Measurements from ENCODE around the gene ZMYND11. TPM values are rescaled to one million over a fixed set of nuclear protein-coding genes. Genes with fewer than 3 reads are reported as not detected.

ZMYND11 gene
- polyA plus RNA-seq, 1 of the 3 experiments (the other 2 are of a cell fraction): 33.1 TPM

DNA sequence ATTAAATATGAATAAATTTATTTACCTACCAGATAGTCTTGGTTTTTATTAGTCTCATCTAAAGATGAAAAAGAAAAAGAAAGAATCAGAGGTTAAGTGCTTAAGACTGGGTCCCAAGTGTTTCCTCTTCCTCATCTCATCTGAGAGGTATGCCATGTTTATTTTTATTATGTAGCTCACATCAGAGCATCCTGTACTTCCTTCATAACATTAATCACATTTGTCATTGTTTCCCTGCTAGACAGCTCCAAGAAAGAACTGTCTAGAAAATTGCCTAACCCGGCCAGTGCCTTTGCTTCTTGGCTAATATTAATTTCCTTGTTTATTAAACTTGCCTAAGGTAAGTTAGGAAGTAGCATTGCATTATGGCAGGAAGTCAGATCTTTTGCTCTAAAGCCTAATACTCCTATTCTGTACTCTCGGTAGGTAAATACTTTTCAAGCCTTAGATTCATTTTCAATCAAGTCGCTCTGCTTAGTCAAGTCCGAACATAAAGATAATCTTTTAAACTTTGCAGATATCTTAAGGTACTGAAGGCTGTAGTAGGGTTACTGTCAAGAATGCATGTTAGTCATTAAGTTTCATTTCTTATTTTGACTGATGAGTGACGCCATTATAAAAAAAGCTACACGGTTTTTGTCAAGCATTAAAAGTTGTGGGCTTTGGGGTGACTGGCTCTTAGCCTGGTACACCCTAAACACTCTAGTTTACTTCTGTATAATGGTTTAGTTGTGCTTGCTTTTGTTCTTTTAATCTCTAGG is 47.4 kb downstream of the ZMYND11 start (continued):
- TF ChIP-seq, protein P1, sequence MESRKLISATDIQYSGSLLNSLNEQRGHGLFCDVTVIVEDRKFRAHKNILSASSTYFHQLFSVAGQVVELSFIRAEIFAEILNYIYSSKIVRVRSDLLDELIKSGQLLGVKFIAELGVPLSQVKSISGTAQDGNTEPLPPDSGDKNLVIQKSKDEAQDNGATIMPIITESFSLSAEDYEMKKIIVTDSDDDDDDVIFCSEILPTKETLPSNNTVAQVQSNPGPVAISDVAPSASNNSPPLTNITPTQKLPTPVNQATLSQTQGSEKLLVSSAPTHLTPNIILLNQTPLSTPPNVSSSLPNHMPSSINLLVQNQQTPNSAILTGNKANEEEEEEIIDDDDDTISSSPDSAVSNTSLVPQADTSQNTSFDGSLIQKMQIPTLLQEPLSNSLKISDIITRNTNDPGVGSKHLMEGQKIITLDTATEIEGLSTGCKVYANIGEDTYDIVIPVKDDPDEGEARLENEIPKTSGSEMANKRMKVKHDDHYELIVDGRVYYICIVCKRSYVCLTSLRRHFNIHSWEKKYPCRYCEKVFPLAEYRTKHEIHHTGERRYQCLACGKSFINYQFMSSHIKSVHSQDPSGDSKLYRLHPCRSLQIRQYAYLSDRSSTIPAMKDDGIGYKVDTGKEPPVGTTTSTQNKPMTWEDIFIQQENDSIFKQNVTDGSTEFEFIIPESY (IDR thresholded peaks at IDR 0.05; ENCODE audit: borderline replicate concordance, low read depth): no peak
- no peak for TF ChIP-seq TEAD4 (IDR thresholded peaks at IDR 0.05; ENCODE audit: borderline replicate concordance, insufficient read depth)
- no peak for TF ChIP-seq FOSL2 (IDR thresholded peaks at IDR 0.05; ENCODE audit: borderline replicate concordance, low read depth)
- TF ChIP-seq NFIC (IDR thresholded peaks at IDR 0.05; ENCODE audit: borderline replicate concordance): no peak
- no peak for TF ChIP-seq TCF12 (IDR thresholded peaks at IDR 0.05)
- TF ChIP-seq CHD2 (IDR thresholded peaks at IDR 0.05; ENCODE audit: low read length, partially characterized antibody): no peak
- TF ChIP-seq FOXJ3 (CRISPR knock-in tag; IDR thresholded peaks at IDR 0.05): no peak

DNA sequence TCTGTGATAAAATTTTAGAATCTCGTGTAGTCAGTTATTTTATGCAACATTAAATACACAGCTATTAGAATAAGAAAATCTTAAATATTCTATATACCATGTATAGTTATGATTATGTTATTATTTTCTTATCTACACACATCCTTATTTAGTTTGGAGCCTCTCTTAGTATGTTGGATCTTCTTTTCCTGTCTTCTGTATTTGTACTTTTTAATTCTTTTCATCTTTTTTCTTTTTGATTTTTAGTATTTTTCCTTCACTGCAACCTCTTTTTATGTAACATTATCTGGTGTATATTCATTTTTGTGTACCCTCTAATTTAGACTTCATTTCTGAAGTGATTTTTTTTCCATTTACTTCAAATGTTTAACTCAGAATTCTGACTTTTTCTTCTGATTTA is 48.9 kb downstream of the ZMYND11 start:
- H3K27ac ChIP-seq (ENCODE audit: low read depth in 2 of 2, low read length in 1 of 2): no peak overlapping the region
- no peaks in the 10 kb centered on the region for H3K27me3 ChIP-seq (ENCODE audit: insufficient read depth)

More for the DNA sequence above, 48.9 kb downstream of the ZMYND11 start:
- DNase-seq: no peak
- Histone ChIP-seq H3K4me2 (no peak overlapping the region), H3K79me2 (ENCODE audit: insufficient read depth) (peaks cover 54% of the 10 kb centered on the region; the same call in 1 of the 2 replicates), H3K36me3 (replicated peaks in 1 of 2; ENCODE audit: control insufficient read depth in 1 of 2, insufficient read depth in 2 of 2, low read length in 1 of 2) (peaks cover 32 to 46% of the 10 kb centered on the region in 2 experiments), H3K9ac (no peak overlapping the region), H2AFZ (ENCODE audit: low read depth) (no peak overlapping the region), H4K20me1 (ENCODE audit: insufficient read depth) (peaks cover 5% of the 10 kb centered on the region; the same call in 1 of the 2 replicates), H3K4me1 (ENCODE audit: control insufficient read depth in 1 of 2, insufficient read depth in 2 of 2, low read depth in 1 of 2, low read length in 1 of 2) (peaks cover 0 to 5% of the 10 kb centered on the region in 2 experiments; a peak in 1 of 4 replicates), H3F3A (replicated peaks; ENCODE audit: insufficient read depth) (peaks cover 30% of the 10 kb centered on the region), H3K9me3 (peaks cover 9% of the 10 kb centered on the region; the same call in 1 of the 2 replicates), H3K4me3 (ENCODE audit: low read depth in 2 of 2, low read length in 1 of 2) (no peak overlapping the region), H3K9me2 (no peaks in the 10 kb centered on the region)
- ChIA-PET CTCF (no interaction called here), POLR2A (no interaction called here)
- 89% methylated on average over 1 of the region's 1 CpG for WGBS (ENCODE audit: low lambda C conversion rate)
- TF ChIP-seq TEAD4 (IDR thresholded peaks at IDR 0.05; ENCODE audit: borderline replicate concordance, insufficient read depth): no peak
- TF ChIP-seq POLR2AphosphoS5 (IDR thresholded peaks at IDR 0.05; ENCODE audit: low read depth, low read length): no peak
- TF ChIP-seq ELF1 (IDR thresholded peaks at IDR 0.05): no peak
- no peak for TF ChIP-seq FOSL2 (IDR thresholded peaks at IDR 0.05; ENCODE audit: borderline replicate concordance, low read depth)
- no peak for TF ChIP-seq YY1 (IDR thresholded peaks at IDR 0.05; ENCODE audit: low read depth)
- no peak for TF ChIP-seq MEF2A (IDR thresholded peaks at IDR 0.05; ENCODE audit: borderline replicate concordance, low read depth)
- TF ChIP-seq CHD2 (IDR thresholded peaks at IDR 0.05; ENCODE audit: low read length, partially characterized antibody): no peak
- TF ChIP-seq TAF1 (IDR thresholded peaks at IDR 0.05; ENCODE audit: borderline replicate concordance, low read depth, low read length): no peak
- no peak for TF ChIP-seq RAD21 (IDR thresholded peaks at IDR 0.05; ENCODE audit: low read length)
- TF ChIP-seq, protein P2, sequence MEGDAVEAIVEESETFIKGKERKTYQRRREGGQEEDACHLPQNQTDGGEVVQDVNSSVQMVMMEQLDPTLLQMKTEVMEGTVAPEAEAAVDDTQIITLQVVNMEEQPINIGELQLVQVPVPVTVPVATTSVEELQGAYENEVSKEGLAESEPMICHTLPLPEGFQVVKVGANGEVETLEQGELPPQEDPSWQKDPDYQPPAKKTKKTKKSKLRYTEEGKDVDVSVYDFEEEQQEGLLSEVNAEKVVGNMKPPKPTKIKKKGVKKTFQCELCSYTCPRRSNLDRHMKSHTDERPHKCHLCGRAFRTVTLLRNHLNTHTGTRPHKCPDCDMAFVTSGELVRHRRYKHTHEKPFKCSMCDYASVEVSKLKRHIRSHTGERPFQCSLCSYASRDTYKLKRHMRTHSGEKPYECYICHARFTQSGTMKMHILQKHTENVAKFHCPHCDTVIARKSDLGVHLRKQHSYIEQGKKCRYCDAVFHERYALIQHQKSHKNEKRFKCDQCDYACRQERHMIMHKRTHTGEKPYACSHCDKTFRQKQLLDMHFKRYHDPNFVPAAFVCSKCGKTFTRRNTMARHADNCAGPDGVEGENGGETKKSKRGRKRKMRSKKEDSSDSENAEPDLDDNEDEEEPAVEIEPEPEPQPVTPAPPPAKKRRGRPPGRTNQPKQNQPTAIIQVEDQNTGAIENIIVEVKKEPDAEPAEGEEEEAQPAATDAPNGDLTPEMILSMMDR (IDR thresholded peaks at IDR 0.05): no peak
- TF ChIP-seq, protein P1 (IDR thresholded peaks at IDR 0.05; ENCODE audit: borderline replicate concordance, low read depth): no peak
- TF ChIP-seq MXI1 (IDR thresholded peaks at IDR 0.05; ENCODE audit: low read depth, low read length): no peak
- TF ChIP-seq FOXJ3 (CRISPR knock-in tag; IDR thresholded peaks at IDR 0.05): no peak
- no peak for TF ChIP-seq GABPA (IDR thresholded peaks at IDR 0.05; ENCODE audit: low read depth)
- TF ChIP-seq EZH2phosphoT487 (IDR thresholded peaks at IDR 0.05; ENCODE audit: borderline replicate concordance, low read depth): no peak
- TF ChIP-seq, protein P3, sequence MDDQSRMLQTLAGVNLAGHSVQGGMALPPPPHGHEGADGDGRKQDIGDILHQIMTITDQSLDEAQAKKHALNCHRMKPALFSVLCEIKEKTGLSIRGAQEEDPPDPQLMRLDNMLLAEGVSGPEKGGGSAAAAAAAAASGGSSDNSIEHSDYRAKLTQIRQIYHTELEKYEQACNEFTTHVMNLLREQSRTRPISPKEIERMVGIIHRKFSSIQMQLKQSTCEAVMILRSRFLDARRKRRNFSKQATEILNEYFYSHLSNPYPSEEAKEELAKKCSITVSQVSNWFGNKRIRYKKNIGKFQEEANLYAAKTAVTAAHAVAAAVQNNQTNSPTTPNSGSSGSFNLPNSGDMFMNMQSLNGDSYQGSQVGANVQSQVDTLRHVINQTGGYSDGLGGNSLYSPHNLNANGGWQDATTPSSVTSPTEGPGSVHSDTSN (IDR thresholded peaks at IDR 0.05): no peak

Measured in SK-N-SH (cell line).